ENCODE measurements around the gene CCDC30. TPM values are rescaled to one million over a fixed set of nuclear protein-coding genes. Genes with fewer than 3 reads are reported as not detected.

The CCDC30 gene
- total RNA-seq, 4 donors from 2014 or later: 2.7 to 13.3 (median 7.1) TPM

- H3K9me3 ChIP-seq: no peaks in the 10 kb centered on the region
- no peak overlapping the region for H3K27ac ChIP-seq
- no peaks in the 10 kb centered on the region for H3K27me3 ChIP-seq
- no peaks in the 10 kb centered on the region for H3K4me1 ChIP-seq
- no peak overlapping the region for H3K4me3 ChIP-seq
- TF ChIP-seq EP300 (IDR thresholded peaks at IDR 0.05): no peak
- no peak for TF ChIP-seq CTCF (IDR thresholded peaks at IDR 0.05)
- TF ChIP-seq POLR2A (IDR thresholded peaks at IDR 0.05): no peak
- DNase-seq (ENCODE audit: low spot score in 2 of 2): no peak
- H3K36me3 ChIP-seq: no peaks in the 10 kb centered on the region
- 59 to 76% methylated on average over 4 of the region's 4 CpGs for WGBS, 2 donors
Observed at GRCh38 chr1:42427240-42427639, 35.8 kb upstream of the CCDC30 start.

DNA sequence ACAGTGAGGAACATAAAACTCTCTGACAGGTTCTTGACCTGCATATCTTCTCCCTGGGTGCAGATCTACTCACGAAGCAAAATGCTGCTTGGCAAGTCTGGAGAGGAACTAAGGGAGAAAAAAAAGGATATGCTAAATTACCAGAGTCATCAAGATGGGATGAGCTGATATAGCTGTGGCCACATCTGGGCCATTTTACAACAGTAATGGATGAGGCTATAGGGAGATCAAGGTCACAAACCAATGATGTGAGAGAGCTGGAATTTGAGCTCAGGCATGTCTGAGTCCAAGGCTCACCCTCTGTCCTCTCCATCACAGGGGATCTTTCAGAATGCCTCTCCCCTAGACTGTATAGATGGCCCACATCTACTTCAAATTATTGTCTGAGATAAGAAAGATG lies 33.5 kb upstream of the CCDC30 start:
- Histone ChIP-seq H3K9me3 (no peaks in the 10 kb centered on the region), H3K36me3 (peaks cover 0 to under 1% (median 0%) of the 10 kb centered on the region in 3 donors), H3K27me3 (no peaks in the 10 kb centered on the region), H3K4me1 (no peaks in the 10 kb centered on the region), H3K4me3 (no peak overlapping the region), H3K27ac (no peak overlapping the region)
- no peak for DNase-seq (ENCODE audit: low spot score in 2 of 2)
- TF ChIP-seq CTCF (IDR thresholded peaks at IDR 0.05) (no peak), POLR2A (IDR thresholded peaks at IDR 0.05) (no peak)
- WGBS, 2 donors: 65 to 68% methylated on average over 1 of the region's 1 CpG

DNA sequence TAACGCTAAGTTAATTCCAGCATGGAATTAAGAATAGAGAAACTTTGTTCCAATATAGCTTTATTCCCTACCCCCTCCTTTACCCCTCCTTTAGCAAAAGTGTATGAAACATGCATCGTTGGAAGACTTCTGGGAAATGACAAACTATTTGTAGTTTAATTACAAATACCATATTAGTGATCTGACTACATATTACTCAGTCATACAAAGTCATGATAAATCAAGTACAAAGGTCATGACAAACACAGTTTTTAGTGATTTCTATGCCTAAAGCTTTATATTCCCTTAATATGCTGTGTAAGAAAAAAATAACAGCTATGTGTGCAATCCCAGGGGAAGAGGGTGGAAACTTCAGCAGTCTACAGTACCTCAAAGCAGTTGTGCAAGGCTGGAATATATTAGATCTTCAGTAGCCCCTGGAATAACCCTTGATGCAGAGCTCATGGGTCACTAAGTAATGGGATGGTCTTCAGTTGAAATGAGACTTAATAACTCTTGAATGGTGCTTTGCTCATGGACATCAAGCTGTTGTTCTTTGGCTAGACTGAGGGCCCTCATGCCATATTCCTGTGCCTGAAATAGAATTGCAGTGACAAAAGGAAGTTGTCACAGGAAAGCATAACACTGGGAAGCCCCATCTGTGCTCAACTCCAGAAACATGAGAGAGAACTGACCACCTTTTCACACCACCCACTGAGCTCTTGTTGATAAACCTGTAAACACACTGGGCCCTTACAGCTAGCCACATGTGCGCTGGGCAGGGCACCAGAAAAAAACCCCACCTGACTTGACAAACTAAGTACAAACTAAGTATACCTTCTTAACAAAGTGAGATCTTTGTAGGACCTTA lies 32.6 kb upstream of the CCDC30 start:
- WGBS, 2 donors: 76 to 93% methylated on average over 3 of the region's 3 CpGs
- H3K9me3 ChIP-seq: no peaks in the 10 kb centered on the region
- H3K4me3 ChIP-seq: no peak overlapping the region
- no peaks in the 10 kb centered on the region for H3K27me3 ChIP-seq
- H3K27ac ChIP-seq: no peak overlapping the region
- H3K36me3 ChIP-seq: peaks cover 0 to 8% (median 0%) of the 10 kb centered on the region in 3 donors
- TF ChIP-seq POLR2A (IDR thresholded peaks at IDR 0.05) (no peak), EP300 (IDR thresholded peaks at IDR 0.05) (no peak), CTCF (IDR thresholded peaks at IDR 0.05) (no peak)
- DNase-seq (ENCODE audit: low spot score in 2 of 2): no peak
- no peaks in the 10 kb centered on the region for H3K4me1 ChIP-seq

DNA sequence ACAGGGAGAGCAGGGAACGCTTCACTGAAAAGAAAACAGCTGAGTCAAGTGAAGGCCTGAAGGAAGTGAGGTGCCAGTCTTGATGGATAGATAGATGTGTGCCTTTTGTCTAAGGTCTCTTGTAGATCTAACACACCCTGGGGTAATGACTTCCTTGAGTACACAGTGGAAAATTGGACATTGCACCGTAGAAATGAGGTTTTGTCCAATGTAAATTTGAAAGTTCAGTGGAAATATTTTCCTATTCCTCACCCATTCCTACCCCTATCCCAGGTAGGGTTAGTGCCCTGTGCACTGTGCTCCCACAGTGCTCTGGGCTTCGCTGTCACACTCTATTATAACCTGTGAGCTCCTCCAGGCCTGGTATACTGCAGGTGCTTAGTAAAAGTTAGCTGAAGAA lies 31.6 kb upstream of the CCDC30 start:
- TF ChIP-seq POLR2A (IDR thresholded peaks at IDR 0.05): no peak
- no peak for TF ChIP-seq EP300 (IDR thresholded peaks at IDR 0.05)
- TF ChIP-seq CTCF (IDR thresholded peaks at IDR 0.05): no peak
- 76 to 87% methylated on average over 3 of the region's 3 CpGs for WGBS, 2 donors
- no peak for DNase-seq (ENCODE audit: low spot score in 2 of 2)
- H3K4me1 ChIP-seq: no peaks in the 10 kb centered on the region
- no peaks in the 10 kb centered on the region for H3K27me3 ChIP-seq
- H3K27ac ChIP-seq: no peak overlapping the region
- no peaks in the 10 kb centered on the region for H3K9me3 ChIP-seq
- no peak overlapping the region for H3K4me3 ChIP-seq
- H3K36me3 ChIP-seq: peaks cover 0 to 8% (median 0%) of the 10 kb centered on the region in 3 donors

DNA sequence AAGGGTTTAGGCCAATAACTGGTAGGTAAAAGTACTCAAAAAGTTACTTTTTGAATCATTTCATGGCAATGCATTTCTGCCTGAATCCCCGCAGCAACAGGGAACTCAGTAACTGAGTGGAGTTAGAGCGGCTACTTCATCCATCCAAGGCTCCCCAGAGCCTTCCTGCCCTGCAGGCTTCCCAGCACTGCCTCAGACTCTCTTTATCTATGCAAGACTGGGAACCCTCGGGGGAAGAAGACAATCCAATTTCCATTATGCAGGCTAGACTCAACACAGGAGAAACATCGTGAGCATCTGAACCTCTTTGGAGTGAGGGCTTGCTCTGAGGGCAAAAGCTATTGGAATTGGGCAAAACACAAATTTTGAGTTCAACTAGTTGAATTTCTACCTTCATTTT lies 30.4 kb upstream of the CCDC30 start:
- no peak overlapping the region for H3K4me3 ChIP-seq
- H3K9me3 ChIP-seq: no peaks in the 10 kb centered on the region
- peaks cover 0 to 8% (median 0%) of the 10 kb centered on the region in 3 donors for H3K36me3 ChIP-seq
- TF ChIP-seq CTCF (IDR thresholded peaks at IDR 0.05) (no peak), EP300 (IDR thresholded peaks at IDR 0.05) (no peak), POLR2A (IDR thresholded peaks at IDR 0.05) (no peak)
- no peak for DNase-seq (ENCODE audit: low spot score in 2 of 2)
- no peaks in the 10 kb centered on the region for H3K27me3 ChIP-seq
- H3K4me1 ChIP-seq: no peaks in the 10 kb centered on the region
- WGBS, 2 donors: 70 to 79% methylated on average over 4 of the region's 4 CpGs
- no peak overlapping the region for H3K27ac ChIP-seq
